Measurements from ENCODE around the gene RMND5A.
"Not testable (repeated sequence)": the region's sequence is repeated elsewhere in the genome, so short reads cannot be mapped to it uniquely, and the experiment has no call there.

RMND5A gene

GRCh38 chr2:86719637-86720539 lies at the start of gene RMND5A:
RMND5A (plus strand) TSS chr2:86720291; CDS start chr2:86720668, 377 bp downstream.
- peak within 1 kb of the TSS; percentile 93 for H3K27ac ChIP-seq (ENCODE audit: extremely low read depth, low read depth, low read length)
- TF ChIP-seq ZBTB26 (tag by site-specific recombination; optimal IDR thresholded peaks at IDR 0.05): peak; percentile 86
- TF ChIP-seq PRDM10 (tag by site-specific recombination; IDR thresholded peaks at IDR 0.05): peak; percentile 79
- TF ChIP-seq ZNF335 (tag by site-specific recombination; conservative IDR thresholded peaks at IDR 0.05): 0 out of 2 replicates have a peak, but pooled peaks have one; percentile 21
- H3K9me3 ChIP-seq (ENCODE audit: control insufficient read depth, insufficient read depth, low read depth, low read length); H3K4me1 ChIP-seq (ENCODE audit: control insufficient read depth, insufficient read depth, low read length); CTCF ChIA-PET; POLR2A ChIA-PET; H3K36me3 ChIP-seq (ENCODE audit: control insufficient read depth in 2 of 2, insufficient read depth in 1 of 2, low read length in 2 of 2): not testable (repeated sequence)
- peak within 1 kb of the TSS; percentile 45 for H3K4me3 ChIP-seq (ENCODE audit: low read depth, low read length)

GRCh38 chr2:86671337-86671981 lies 48.6 kb upstream of the RMND5A start:
- H3K9me3 ChIP-seq (ENCODE audit: control insufficient read depth, insufficient read depth, low read depth, low read length): no peaks in the 10 kb centered on the region
- POLR2A ChIA-PET: no interaction called here
- CTCF ChIA-PET: no interaction called here
- no peak overlapping the region for H3K27ac ChIP-seq (ENCODE audit: extremely low read depth, low read depth, low read length)
- H3K4me1 ChIP-seq (ENCODE audit: control insufficient read depth, insufficient read depth, low read length): no peaks in the 10 kb centered on the region
- no peaks in the 10 kb centered on the region for H3K36me3 ChIP-seq (ENCODE audit: control insufficient read depth in 2 of 2, insufficient read depth in 1 of 2, low read length in 2 of 2)
- no peak overlapping the region for H3K4me3 ChIP-seq (ENCODE audit: low read depth, low read length)
- TF ChIP-seq ZNF629 (tag by site-specific recombination; IDR thresholded peaks at IDR 0.05): 0 out of 2 replicates have a peak, but pooled peaks have one; percentile 17
- TF ChIP-seq ZNF560 (tag by site-specific recombination; IDR thresholded peaks at IDR 0.05; ENCODE audit: borderline replicate concordance): no peak
- peak; percentile 37; the same call in 1 of the 2 replicates for TF ChIP-seq ZBTB21 (tag by site-specific recombination; IDR thresholded peaks at IDR 0.05)
- TF ChIP-seq ZNF571 (tag by site-specific recombination; IDR thresholded peaks at IDR 0.05): no peak
- TF ChIP-seq ZNF660 (tag by site-specific recombination; IDR thresholded peaks at IDR 0.05): no peak
- TF ChIP-seq SP7 (tag by site-specific recombination; IDR thresholded peaks at IDR 0.05): 0 out of 2 replicates have a peak, but pooled peaks have one; percentile 27
- no peak for TF ChIP-seq ZNF16 (tag by site-specific recombination; IDR thresholded peaks at IDR 0.05; ENCODE audit: low read depth)
- TF ChIP-seq ZXDB (tag by site-specific recombination; IDR thresholded peaks at IDR 0.05): 0 out of 2 replicates have a peak, but pooled peaks have one; percentile 36

GRCh38 chr2:86672027-86672545 lies 48.0 kb upstream of the RMND5A start:
- Histone ChIP-seq H3K9me3 (ENCODE audit: control insufficient read depth, insufficient read depth, low read depth, low read length) (no peaks in the 10 kb centered on the region), H3K27ac (ENCODE audit: extremely low read depth, low read depth, low read length) (no peak overlapping the region), H3K4me3 (ENCODE audit: low read depth, low read length) (no peak overlapping the region), H3K36me3 (ENCODE audit: control insufficient read depth in 2 of 2, insufficient read depth in 1 of 2, low read length in 2 of 2) (no peaks in the 10 kb centered on the region), H3K4me1 (ENCODE audit: control insufficient read depth, insufficient read depth, low read length) (no peaks in the 10 kb centered on the region)
- ChIA-PET POLR2A (no interaction called here), CTCF (no interaction called here)
- TF ChIP-seq ZNF48 (tag by site-specific recombination; IDR thresholded peaks at IDR 0.05): no peak
- no peak for TF ChIP-seq KLF8 (tag by site-specific recombination; IDR thresholded peaks at IDR 0.05)
- peak; percentile 51; the same call in 1 of the 2 replicates for TF ChIP-seq ZNF362 (tag by site-specific recombination; IDR thresholded peaks at IDR 0.05)
- no peak for TF ChIP-seq ZBTB1 (tag by site-specific recombination; IDR thresholded peaks at IDR 0.05)
- no peak for TF ChIP-seq ZNF785 (tag by site-specific recombination; IDR thresholded peaks at IDR 0.05)
- no peak for TF ChIP-seq BCL6B (tag by site-specific recombination; IDR thresholded peaks at IDR 0.05)
